GM18520 (cell line): ENCODE measurements around the gene ADAM22.
"Not testable (repeated sequence)": the region's sequence is repeated elsewhere in the genome, so short reads cannot be mapped to it uniquely, and the experiment has no call there.

Experiments
- ATAC-seq: cut with Tn5 transposase; IDR thresholded peaks from one replicate; pipeline ENCODE4 v1.9.1; 2021; ENCODE audit not compliant: unreplicated experiment

Gene ADAM22

GRCh38 chr7:88156356-88156755, 222.3 kb downstream of the ADAM22 start:
- ATAC-seq = no peak

GRCh38 chr7:88159741-88160140, 225.7 kb downstream of the ADAM22 start:
- not testable (repeated sequence) for ATAC-seq

- ATAC-seq = no peak
Measured at GRCh38 chr7:88165697-88166096, 231.6 kb downstream of the ADAM22 start.

- ATAC-seq = no peak
Measured at GRCh38 chr7:88167223-88167622, 233.2 kb downstream of the ADAM22 start.

GRCh38 chr7:88167721-88168120, 233.7 kb downstream of the ADAM22 start:
- no peak for ATAC-seq

- no peak for ATAC-seq
Measured at GRCh38 chr7:88169717-88170320, 235.8 kb downstream of the ADAM22 start.

GRCh38 chr7:88172842-88173241, 238.8 kb downstream of the ADAM22 start:
- no peak for ATAC-seq

- ATAC-seq = no peak
Measured at GRCh38 chr7:88176190-88176589, 242.1 kb downstream of the ADAM22 start.

GRCh38 chr7:88183051-88183450, 249.0 kb downstream of the ADAM22 start:
- ATAC-seq = no peak

- peak; percentile 96 for ATAC-seq
Measured at GRCh38 chr7:88184848-88185304, 250.8 kb downstream of the ADAM22 start.

- ATAC-seq = no peak
Measured at GRCh38 chr7:88185650-88186049, 251.6 kb downstream of the ADAM22 start.

- no peak for ATAC-seq
Measured at GRCh38 chr7:88191911-88192310, 257.9 kb downstream of the ADAM22 start.

- ATAC-seq = no peak
Measured at GRCh38 chr7:88200261-88200660, 266.2 kb downstream of the ADAM22 start.

GRCh38 chr7:88200789-88201188, 266.7 kb downstream of the ADAM22 start:
- no peak for ATAC-seq

GRCh38 chr7:88201305-88201704, 267.3 kb downstream of the ADAM22 start:
- ATAC-seq = no peak

- peak; percentile 57 for ATAC-seq
Measured at GRCh38 chr7:88202278-88202677, 268.2 kb downstream of the ADAM22 start.

- ATAC-seq = no peak
Measured at GRCh38 chr7:88202799-88203198, 268.7 kb downstream of the ADAM22 start.

- ATAC-seq = no peak
Measured at GRCh38 chr7:88203401-88203800, 269.4 kb downstream of the ADAM22 start.

- no peak for ATAC-seq
Measured at GRCh38 chr7:88204525-88205110, 270.6 kb downstream of the ADAM22 start.

GRCh38 chr7:88205179-88205578, 271.1 kb downstream of the ADAM22 start:
- no peak for ATAC-seq

- no peak for ATAC-seq
Measured at GRCh38 chr7:88206254-88206653, 272.2 kb downstream of the ADAM22 start.

- no peak for ATAC-seq
Measured at GRCh38 chr7:88208521-88208920, 274.5 kb downstream of the ADAM22 start.

- no peak for ATAC-seq
Measured at GRCh38 chr7:88212918-88213317, 278.9 kb downstream of the ADAM22 start.
